GM12875 (cell line): ENCODE data around the gene SORCS3.

ENCODE experiments used
- H3K4me3 ChIP-seq: one replicate; pipeline ENCODE4 v1.5.1; 2011; ENCODE audit warnings: low read depth, low read length, control low read depth
- CTCF ChIP-seq: IDR thresholded peaks from 2 replicates; pipeline ENCODE4 v1.5.1; 2011; ENCODE audit warnings: low read depth, mild to moderate bottlenecking, control low read depth, inconsistent platforms, low read length, moderate library complexity, borderline replicate concordance; ENCODE audit not compliant: insufficient read depth

SORCS3 gene

GRCh38 chr10:105197598-105198364, 556.7 kb downstream of the SORCS3 start:
- H3K4me3 ChIP-seq: no peak overlapping the region
- no peak for TF ChIP-seq CTCF

- TF ChIP-seq CTCF: no peak
Observed at GRCh38 chr10:105206616-105207015, 565.5 kb downstream of the SORCS3 start.

GRCh38 chr10:105207476-105207995, 566.4 kb downstream of the SORCS3 start:
- TF ChIP-seq CTCF: no peak
- no peak overlapping the region for H3K4me3 ChIP-seq

More at GRCh38 chr10:105206616-105207015, 565.5 kb downstream of the SORCS3 start:
- H3K4me3 ChIP-seq: no peak overlapping the region

- no peak overlapping the region for H3K4me3 ChIP-seq
- no peak for TF ChIP-seq CTCF
Observed at GRCh38 chr10:105210546-105210945, 569.5 kb downstream of the SORCS3 start.

- TF ChIP-seq CTCF: no peak
- H3K4me3 ChIP-seq: no peak overlapping the region
Observed at GRCh38 chr10:105237685-105238084, 596.6 kb downstream of the SORCS3 start.

GRCh38 chr10:105239311-105240219, 598.5 kb downstream of the SORCS3 start:
- no peak overlapping the region for H3K4me3 ChIP-seq
- no peak for TF ChIP-seq CTCF
